Measurements from ENCODE around the gene SPA17.
A peak's percentile ranks its signal among the peaks of the same experiment; 100 is the strongest.

Gene SPA17

GRCh38 chr11:124717421-124717785 lies 43.7 kb downstream of the SPA17 start:
- Histone ChIP-seq H3K36me3 (ENCODE audit: low read depth) (no peaks in the 10 kb centered on the region), H3K27ac (ENCODE audit: poor library complexity, severe bottlenecking) (peak overlapping the region; percentile 61), H3K4me3 (ENCODE audit: severe bottlenecking) (peak overlapping the region; percentile 9), H3K9me3 (ENCODE audit: severe bottlenecking) (no peaks in the 10 kb centered on the region), H3K4me1 (ENCODE audit: insufficient read depth, poor library complexity, severe bottlenecking) (peaks cover 14% of the 10 kb centered on the region), H3K27me3 (ENCODE audit: insufficient read depth, poor library complexity, severe bottlenecking) (no peaks in the 10 kb centered on the region)
- DNase-seq (ENCODE audit: low spot score) (no peak), ATAC-seq (ENCODE audit: low read depth) (peak; percentile 85)
- no peak for TF ChIP-seq CTCF (IDR thresholded peaks at IDR 0.05; ENCODE audit: poor library complexity, severe bottlenecking)

GRCh38 chr11:124717786-124718651 lies 44.3 kb downstream of the SPA17 start:
- DNase-seq (ENCODE audit: low spot score) (no peak), ATAC-seq (ENCODE audit: low read depth) (peak; percentile 69)
- peaks cover 14% of the 10 kb centered on the region for H3K4me1 ChIP-seq (ENCODE audit: insufficient read depth, poor library complexity, severe bottlenecking)
- H3K36me3 ChIP-seq (ENCODE audit: low read depth) = no peaks in the 10 kb centered on the region
- peak overlapping the region; percentile 9 for H3K4me3 ChIP-seq (ENCODE audit: severe bottlenecking)
- H3K9me3 ChIP-seq (ENCODE audit: severe bottlenecking) = no peaks in the 10 kb centered on the region
- no peak for TF ChIP-seq CTCF (IDR thresholded peaks at IDR 0.05; ENCODE audit: poor library complexity, severe bottlenecking)
- no peaks in the 10 kb centered on the region for H3K27me3 ChIP-seq (ENCODE audit: insufficient read depth, poor library complexity, severe bottlenecking)
- H3K27ac ChIP-seq (ENCODE audit: poor library complexity, severe bottlenecking) = peak overlapping the region; percentile 61

DNA sequence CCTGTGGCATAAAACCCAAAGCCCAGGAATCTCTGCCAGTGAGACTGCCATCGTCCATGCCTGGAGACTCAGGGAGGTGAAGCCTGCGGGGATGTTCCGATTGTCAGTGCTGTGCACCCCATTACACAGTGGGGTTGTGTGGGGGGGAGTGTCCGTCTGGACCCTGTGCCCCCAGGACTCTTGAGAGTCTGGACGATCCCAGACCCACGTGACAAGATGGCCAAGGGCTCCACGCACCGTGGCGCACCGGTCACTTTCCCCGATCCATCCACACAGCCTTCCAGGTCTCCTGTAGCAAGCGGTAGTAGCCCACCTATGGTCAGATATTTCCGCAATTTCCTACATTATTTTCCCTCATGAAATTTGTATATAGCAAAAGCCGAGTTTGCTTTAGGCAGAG lies 45.1 kb downstream of the SPA17 start:
- no peak for ATAC-seq (ENCODE audit: low read depth)
- TF ChIP-seq CTCF (IDR thresholded peaks at IDR 0.05; ENCODE audit: poor library complexity, severe bottlenecking) = no peak
- no peak overlapping the region for H3K4me3 ChIP-seq (ENCODE audit: severe bottlenecking)
- peaks cover 14% of the 10 kb centered on the region for H3K4me1 ChIP-seq (ENCODE audit: insufficient read depth, poor library complexity, severe bottlenecking)
- H3K36me3 ChIP-seq (ENCODE audit: low read depth) = no peaks in the 10 kb centered on the region
- H3K27ac ChIP-seq (ENCODE audit: poor library complexity, severe bottlenecking) = no peak overlapping the region
- no peaks in the 10 kb centered on the region for H3K9me3 ChIP-seq (ENCODE audit: severe bottlenecking)
- H3K27me3 ChIP-seq (ENCODE audit: insufficient read depth, poor library complexity, severe bottlenecking) = no peaks in the 10 kb centered on the region
- no peak for DNase-seq (ENCODE audit: low spot score)

DNA sequence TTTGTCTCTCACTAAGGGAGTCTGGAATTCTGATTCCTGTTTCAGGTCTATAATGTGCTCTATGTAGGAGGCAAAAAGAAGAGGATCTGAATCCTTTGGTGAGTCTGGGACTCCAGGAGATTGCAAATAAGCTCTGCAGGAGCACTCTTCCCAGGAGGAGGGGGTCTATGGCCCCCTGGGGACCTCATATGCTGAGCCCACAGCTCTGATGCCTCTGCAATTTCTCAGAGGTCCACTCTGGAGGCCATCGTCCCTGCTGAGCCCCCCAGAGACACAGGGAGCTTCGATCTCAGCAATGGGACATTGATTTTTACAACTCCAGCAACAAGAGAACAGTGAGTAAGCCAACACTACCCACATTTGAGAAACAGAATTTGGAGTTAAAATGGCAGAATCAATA lies 45.8 kb downstream of the SPA17 start:
- ATAC-seq (ENCODE audit: low read depth) (no peak), DNase-seq (ENCODE audit: low spot score) (no peak)
- no peaks in the 10 kb centered on the region for H3K36me3 ChIP-seq (ENCODE audit: low read depth)
- H3K9me3 ChIP-seq (ENCODE audit: severe bottlenecking) = no peaks in the 10 kb centered on the region
- TF ChIP-seq CTCF (IDR thresholded peaks at IDR 0.05; ENCODE audit: poor library complexity, severe bottlenecking) = no peak
- no peak overlapping the region for H3K27ac ChIP-seq (ENCODE audit: poor library complexity, severe bottlenecking)
- H3K4me1 ChIP-seq (ENCODE audit: insufficient read depth, poor library complexity, severe bottlenecking) = peaks cover 14% of the 10 kb centered on the region
- no peaks in the 10 kb centered on the region for H3K27me3 ChIP-seq (ENCODE audit: insufficient read depth, poor library complexity, severe bottlenecking)
- H3K4me3 ChIP-seq (ENCODE audit: severe bottlenecking) = no peak overlapping the region

DNA sequence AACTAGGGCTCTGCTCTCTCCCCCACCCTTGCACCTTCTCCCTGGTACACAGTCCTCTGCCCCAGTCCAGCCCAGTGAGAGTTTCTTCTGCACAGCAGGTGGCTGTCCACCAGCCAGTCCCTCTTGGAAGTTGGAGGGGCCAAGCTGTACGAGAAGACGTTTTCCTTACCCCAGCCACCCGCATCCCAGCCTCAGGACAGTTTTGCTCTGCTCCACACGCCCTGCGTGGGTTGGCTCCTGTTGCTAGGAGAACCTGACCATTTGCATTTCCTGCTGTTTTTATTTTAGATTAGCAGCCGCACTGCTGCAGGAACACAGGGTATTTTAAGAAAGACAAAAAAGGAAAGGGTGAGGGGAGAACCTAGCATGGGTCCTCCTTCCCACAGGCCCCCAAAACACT lies 48.5 kb downstream of the SPA17 start:
- no peak overlapping the region for H3K4me3 ChIP-seq (ENCODE audit: severe bottlenecking)
- DNase-seq (ENCODE audit: low spot score) = no peak
- no peaks in the 10 kb centered on the region for H3K36me3 ChIP-seq (ENCODE audit: low read depth)
- H3K27me3 ChIP-seq (ENCODE audit: insufficient read depth, poor library complexity, severe bottlenecking) = no peaks in the 10 kb centered on the region
- TF ChIP-seq CTCF (IDR thresholded peaks at IDR 0.05; ENCODE audit: poor library complexity, severe bottlenecking) = no peak
- H3K27ac ChIP-seq (ENCODE audit: poor library complexity, severe bottlenecking) = no peak overlapping the region
- H3K9me3 ChIP-seq (ENCODE audit: severe bottlenecking) = no peaks in the 10 kb centered on the region
- H3K4me1 ChIP-seq (ENCODE audit: insufficient read depth, poor library complexity, severe bottlenecking) = peaks cover 21% of the 10 kb centered on the region
- ATAC-seq (ENCODE audit: low read depth) = no peak

Data from RWPE2 (cell line).